Measurements from ENCODE around the gene MCHR2.

Gene MCHR2

DNA sequence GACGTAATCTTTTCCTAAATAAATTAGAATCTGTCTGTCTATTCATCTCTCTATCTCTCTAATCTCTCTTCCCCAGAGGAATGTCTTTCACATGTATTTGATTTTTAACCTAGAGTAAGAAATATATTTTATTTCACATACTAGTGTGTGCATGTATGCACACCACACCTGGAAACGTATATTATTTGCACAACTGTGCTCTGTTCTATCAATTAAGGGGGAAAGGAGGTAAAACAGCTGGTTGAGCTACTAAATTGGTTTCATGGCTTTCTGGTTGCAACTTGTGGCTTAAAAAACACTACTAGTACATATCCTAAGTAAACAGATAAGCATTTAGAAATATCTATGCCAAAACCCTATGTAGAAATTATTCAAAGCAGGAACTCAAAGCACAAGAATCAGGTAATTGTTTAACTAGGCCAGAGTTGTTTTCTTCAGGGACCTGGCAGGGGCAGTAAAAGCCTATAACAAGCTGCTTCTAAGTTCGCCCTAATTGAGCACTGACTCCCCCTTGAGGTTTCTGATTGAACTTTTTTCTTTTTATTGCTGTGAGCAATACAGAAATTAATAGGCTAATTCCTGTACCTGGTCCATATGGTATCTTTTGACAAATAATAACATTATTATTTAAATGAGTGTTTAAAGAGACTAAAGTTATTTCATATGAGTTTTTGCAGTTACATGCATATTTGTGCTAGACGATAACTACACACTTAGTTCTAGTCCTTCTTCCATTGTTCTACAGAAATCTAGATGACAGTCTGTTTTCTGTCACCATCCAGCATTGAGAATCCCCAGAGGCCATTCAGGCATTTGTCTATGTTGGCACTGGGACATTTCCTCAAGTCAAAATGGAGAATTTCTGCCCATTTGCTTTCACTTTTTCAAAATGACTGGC lies 88.6 kb downstream of the MCHR2 start:
- TF ChIP-seq, protein P1, sequence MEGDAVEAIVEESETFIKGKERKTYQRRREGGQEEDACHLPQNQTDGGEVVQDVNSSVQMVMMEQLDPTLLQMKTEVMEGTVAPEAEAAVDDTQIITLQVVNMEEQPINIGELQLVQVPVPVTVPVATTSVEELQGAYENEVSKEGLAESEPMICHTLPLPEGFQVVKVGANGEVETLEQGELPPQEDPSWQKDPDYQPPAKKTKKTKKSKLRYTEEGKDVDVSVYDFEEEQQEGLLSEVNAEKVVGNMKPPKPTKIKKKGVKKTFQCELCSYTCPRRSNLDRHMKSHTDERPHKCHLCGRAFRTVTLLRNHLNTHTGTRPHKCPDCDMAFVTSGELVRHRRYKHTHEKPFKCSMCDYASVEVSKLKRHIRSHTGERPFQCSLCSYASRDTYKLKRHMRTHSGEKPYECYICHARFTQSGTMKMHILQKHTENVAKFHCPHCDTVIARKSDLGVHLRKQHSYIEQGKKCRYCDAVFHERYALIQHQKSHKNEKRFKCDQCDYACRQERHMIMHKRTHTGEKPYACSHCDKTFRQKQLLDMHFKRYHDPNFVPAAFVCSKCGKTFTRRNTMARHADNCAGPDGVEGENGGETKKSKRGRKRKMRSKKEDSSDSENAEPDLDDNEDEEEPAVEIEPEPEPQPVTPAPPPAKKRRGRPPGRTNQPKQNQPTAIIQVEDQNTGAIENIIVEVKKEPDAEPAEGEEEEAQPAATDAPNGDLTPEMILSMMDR (IDR thresholded peaks at IDR 0.05; ENCODE audit: borderline replicate concordance, extremely low read depth, low read length, poor library complexity, severe bottlenecking), result peak; percentile 76
- no peak for TF ChIP-seq EZH2 (IDR thresholded peaks at IDR 0.05; ENCODE audit: borderline replicate concordance, low read depth, low read length, severe bottlenecking)
- H3K36me3 ChIP-seq (ENCODE audit: insufficient read depth, low read length), result no peaks in the 10 kb centered on the region
- H2AFZ ChIP-seq (ENCODE audit: low read depth, low read length), result no peak overlapping the region
- no peaks in the 10 kb centered on the region for H3K4me1 ChIP-seq (ENCODE audit: insufficient read depth, low read length)
- peaks cover under 1% of the 10 kb centered on the region for H3K27me3 ChIP-seq (ENCODE audit: insufficient read depth, low read length, poor library complexity)
- H3K9ac ChIP-seq (ENCODE audit: low read depth, low read length), result no peak overlapping the region
- H3K4me3 ChIP-seq (ENCODE audit: low read depth in 1 of 2, low read length in 2 of 2), result no peak overlapping the region
- DNase-seq (peak; percentile 15), ATAC-seq (ENCODE audit: insufficient read depth, low read depth) (peak; percentile 72)
- no peaks in the 10 kb centered on the region for H3K9me3 ChIP-seq (ENCODE audit: insufficient read depth, low read length, severe bottlenecking)
- H3K79me2 ChIP-seq (ENCODE audit: insufficient read depth, low read length), result no peaks in the 10 kb centered on the region
- no peak overlapping the region for H3K27ac ChIP-seq (ENCODE audit: low read length)
- H3K4me2 ChIP-seq (ENCODE audit: insufficient read depth, low read length), result no peak overlapping the region
- no peaks in the 10 kb centered on the region for H4K20me1 ChIP-seq (ENCODE audit: insufficient read depth, low read length)

DNA sequence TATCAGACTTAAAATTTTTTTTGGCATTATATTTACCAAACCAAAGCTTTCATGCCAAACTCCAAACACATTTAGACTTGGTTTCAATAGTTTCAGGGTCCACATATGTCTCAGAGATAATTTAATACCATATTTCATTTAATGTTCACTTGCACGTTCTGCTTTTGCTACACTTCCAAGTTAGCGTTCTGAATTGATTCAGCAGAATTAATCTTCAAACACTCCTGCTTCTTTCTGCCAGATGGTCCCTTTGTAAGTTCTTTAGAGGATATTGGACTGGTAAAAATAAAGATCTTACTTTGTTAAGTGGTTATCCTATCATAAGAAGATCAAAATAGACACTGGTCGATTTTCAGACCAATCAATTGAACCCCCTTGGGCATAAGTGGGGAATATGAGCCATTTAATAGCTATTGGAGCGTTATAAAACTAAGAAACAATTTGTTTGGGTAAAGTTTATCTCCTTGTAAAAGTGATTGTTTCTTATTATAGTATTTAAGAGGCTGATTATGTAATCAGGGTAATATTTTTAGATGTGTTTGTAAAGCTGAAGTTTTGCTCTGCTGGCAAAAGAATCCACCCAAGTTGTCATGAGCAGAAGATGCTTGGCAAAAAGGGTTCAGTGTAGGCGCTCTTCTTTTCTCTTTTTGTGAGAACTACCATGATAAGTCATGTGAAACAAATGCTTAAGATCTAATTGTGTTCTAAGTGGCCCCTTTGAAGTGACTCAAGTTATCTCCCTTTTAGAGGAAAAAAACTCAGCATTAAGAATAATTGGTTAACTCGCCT lies 92.2 kb downstream of the MCHR2 start:
- Histone ChIP-seq H3K27me3 (ENCODE audit: insufficient read depth, low read length, poor library complexity) (peaks cover 4% of the 10 kb centered on the region), H3K9ac (ENCODE audit: low read depth, low read length) (no peak overlapping the region), H3K4me1 (ENCODE audit: insufficient read depth, low read length) (no peaks in the 10 kb centered on the region), H3K27ac (ENCODE audit: low read length) (no peak overlapping the region), H2AFZ (ENCODE audit: low read depth, low read length) (no peak overlapping the region), H3K4me2 (ENCODE audit: insufficient read depth, low read length) (no peak overlapping the region), H3K36me3 (ENCODE audit: insufficient read depth, low read length) (no peaks in the 10 kb centered on the region), H3K9me3 (ENCODE audit: insufficient read depth, low read length, severe bottlenecking) (no peaks in the 10 kb centered on the region), H4K20me1 (ENCODE audit: insufficient read depth, low read length) (no peaks in the 10 kb centered on the region), H3K4me3 (ENCODE audit: low read depth in 1 of 2, low read length in 2 of 2) (no peak overlapping the region), H3K79me2 (ENCODE audit: insufficient read depth, low read length) (no peaks in the 10 kb centered on the region)
- TF ChIP-seq, protein P1 (IDR thresholded peaks at IDR 0.05; ENCODE audit: borderline replicate concordance, extremely low read depth, low read length, poor library complexity, severe bottlenecking), result no peak
- TF ChIP-seq EZH2 (IDR thresholded peaks at IDR 0.05; ENCODE audit: borderline replicate concordance, low read depth, low read length, severe bottlenecking), result no peak
- no peak for DNase-seq
- no peak for ATAC-seq (ENCODE audit: insufficient read depth, low read depth)

DNA sequence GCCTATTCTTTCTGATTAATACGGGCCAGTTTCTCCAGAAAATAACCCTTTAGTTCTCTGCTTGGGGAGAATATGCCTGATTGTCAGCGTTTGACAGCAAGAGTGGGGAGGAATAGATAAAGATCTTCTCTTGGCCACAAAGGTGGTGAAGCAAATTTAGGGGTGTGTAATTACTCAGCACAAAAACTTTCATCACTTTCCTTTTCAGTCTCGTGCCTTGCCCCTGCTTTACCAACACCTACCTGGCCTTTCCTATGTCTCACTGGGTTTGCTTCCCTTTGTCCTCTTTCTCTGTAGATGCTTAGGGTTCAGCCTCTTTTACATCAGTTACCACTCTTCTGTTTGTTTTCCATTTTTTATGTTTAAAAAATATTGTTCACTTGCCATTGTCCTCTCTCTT lies 99.2 kb downstream of the MCHR2 start:
- H3K79me2 ChIP-seq (ENCODE audit: insufficient read depth, low read length), result no peaks in the 10 kb centered on the region
- no peak for DNase-seq

More for the DNA sequence above, 99.2 kb downstream of the MCHR2 start:
- TF ChIP-seq, protein P1 (IDR thresholded peaks at IDR 0.05; ENCODE audit: borderline replicate concordance, extremely low read depth, low read length, poor library complexity, severe bottlenecking), result no peak
- Histone ChIP-seq H3K4me2 (ENCODE audit: insufficient read depth, low read length) (no peak overlapping the region), H4K20me1 (ENCODE audit: insufficient read depth, low read length) (no peaks in the 10 kb centered on the region), H3K9me3 (ENCODE audit: insufficient read depth, low read length, severe bottlenecking) (no peaks in the 10 kb centered on the region), H2AFZ (ENCODE audit: low read depth, low read length) (no peak overlapping the region), H3K4me1 (ENCODE audit: insufficient read depth, low read length) (no peaks in the 10 kb centered on the region), H3K4me3 (ENCODE audit: low read depth in 1 of 2, low read length in 2 of 2) (no peak overlapping the region), H3K27ac (ENCODE audit: low read length) (no peak overlapping the region), H3K9ac (ENCODE audit: low read depth, low read length) (no peak overlapping the region), H3K36me3 (ENCODE audit: insufficient read depth, low read length) (no peaks in the 10 kb centered on the region), H3K27me3 (ENCODE audit: insufficient read depth, low read length, poor library complexity) (peaks cover 12% of the 10 kb centered on the region)
- 0 out of 3 replicates have a peak, but pooled peaks have one; percentile 40 for ATAC-seq (ENCODE audit: insufficient read depth, low read depth)
